Panc1 (cell line): ENCODE data around the gene CEP63. TPM values are rescaled to one million over a fixed set of nuclear protein-coding genes. Genes with fewer than 3 reads are reported as not detected.

Experiments
- ATAC-seq: fragments of 200-7000 bp; cut with Tn5 transposase; 2 replicates; pipeline ENCODE4 v1.9.1; 2020; ENCODE audit warnings: mild to moderate bottlenecking, moderate library complexity
- BruUV-seq: library from RNA; stranded (reverse); fragments of 400-500 nt; replicated peaks from 2 replicates; lab custom pipeline; 2021; lab: Mats Ljungman, UMichigan
- CTCF ChIA-PET: fragments of 300-600 bp; sonication (Branson Sonifier 250); formaldehyde crosslinking; loops from one replicate; lab custom pipeline; 2022; ENCODE audit warnings: antibody characterized with exemption; lab: Charles Lee
- POLR2A ChIA-PET: fragments of 300-600 bp; sonication (Branson Sonifier 250); formaldehyde crosslinking; loops from one replicate; lab custom pipeline; 2022; ENCODE audit warnings: antibody characterized with exemption; lab: Charles Lee
- DNase-seq: peaks from one replicate; pipeline ENCODE4 v3.0.0-alpha.2; 2010; ENCODE audit warnings: low read depth, low spot score
- H3K27ac ChIP-seq: 2 replicates; pipeline ENCODE4 v1.5.1; 2011; ENCODE audit warnings: mild to moderate bottlenecking, low read length, inconsistent platforms
- H3K27me3 ChIP-seq: fragments of 200-500 bp; sonication (Bioruptor generic); 2 replicates; pipeline ENCODE4 v1.6.0; 2014; ENCODE audit warnings: low read length, inconsistent platforms; ENCODE audit not compliant: control insufficient read depth, insufficient read depth
- H3K36me3 ChIP-seq: fragments of 200-500 bp; sonication (Bioruptor generic); 2 replicates; pipeline ENCODE4 v1.5.1; 2014; ENCODE audit warnings: inconsistent platforms, mild to moderate bottlenecking, low read length, moderate library complexity; ENCODE audit not compliant: control insufficient read depth, insufficient read depth
- H3K4me1 ChIP-seq: 2 replicates; pipeline ENCODE4 v1.5.1; 2011; ENCODE audit warnings: inconsistent platforms, mild to moderate bottlenecking, low read length, moderate library complexity; ENCODE audit not compliant: control insufficient read depth, insufficient read depth
- H3K4me3 ChIP-seq, 2 experiments: 2 replicates each; pipeline ENCODE4 v1.5.1; 2011 to 2012; ENCODE audit warnings: low read depth in 2 of 2, low read length in 2 of 2, mild to moderate bottlenecking in 2 of 2, inconsistent platforms in 1 of 2, moderate library complexity in 1 of 2
- H3K9me3 ChIP-seq: fragments of 200-500 bp; sonication (Bioruptor generic); 2 replicates; pipeline ENCODE4 v1.5.1; 2014; ENCODE audit warnings: low read depth, mild to moderate bottlenecking, inconsistent platforms, low read length, moderate library complexity; ENCODE audit not compliant: control insufficient read depth, insufficient read depth
- CTCF ChIP-seq: fragments of 450-650 bp; IDR thresholded peaks from 2 replicates; pipeline ENCODE4 v1.5.1; 2017; ENCODE audit warnings: mild to moderate bottlenecking
- POLR2AphosphoS5 ChIP-seq: IDR thresholded peaks from 2 replicates; pipeline ENCODE4 v1.6.1; 2012; ENCODE audit warnings: mild to moderate bottlenecking, low read depth, low read length, moderate library complexity
- REST ChIP-seq, 2 experiments: IDR thresholded peaks; 2 replicates each; pipeline ENCODE4 v1.6.1; 2011 to 2012; ENCODE audit warnings: low read depth in 2 of 2, control low read depth in 1 of 2, low read length in 1 of 2, mild to moderate bottlenecking in 1 of 2, moderate library complexity in 1 of 2; ENCODE audit not compliant: insufficient read depth in 1 of 2
- SIN3A ChIP-seq: IDR thresholded peaks from 2 replicates; pipeline ENCODE4 v1.6.1; 2012; ENCODE audit warnings: low read depth, mild to moderate bottlenecking, low read length, moderate library complexity, borderline replicate concordance; ENCODE audit not compliant: insufficient read depth
- TCF7L2 ChIP-seq: IDR thresholded peaks from 2 replicates; pipeline ENCODE4 v1.6.1; 2011; ENCODE audit warnings: mild to moderate bottlenecking, low read depth, low read length, inconsistent platforms
- in situ Hi-C: cut with HindIII; loops from 2 replicates; pipeline ENCODE4 v1.10.0; 2016; ENCODE audit warnings: low sequenced_read_pairs, low pct_unique_long_range_greater_than_20kb
- intact Hi-C: fragments of 100-400 bp; cut with micrococcal nuclease; formaldehyde crosslinking; loops from one replicate; pipeline ENCODE4 v1.10.0; 2022; ENCODE audit not compliant: unreplicated experiment
- total RNA-seq: library from RNA; stranded (reverse); gene quantifications from one replicate; pipeline ENCODE4 v1.2.1, GENCODE V29; 2021; ENCODE audit not compliant: unreplicated experiment

The CEP63 gene
- total RNA-seq, 1 experiment from 2014 or later, result 30.5 TPM

- CTCF ChIA-PET, result no interaction called here
- no peak for DNase-seq
- ATAC-seq, result peak; percentile 67; the same call in 1 of the 2 replicates
Measured at GRCh38 chr3:134441321-134441720, 44.5 kb upstream of the CEP63 start.

GRCh38 chr3:134441821-134442220, 44.0 kb upstream of the CEP63 start:
- ChIA-PET CTCF (no interaction called here), POLR2A (no interaction called here)
- Histone ChIP-seq H3K4me1 (peaks cover 3% of the 10 kb centered on the region; the same call in 1 of the 2 replicates), H3K27me3 (no peaks in the 10 kb centered on the region), H3K36me3 (no peaks in the 10 kb centered on the region), H3K9me3 (no peaks in the 10 kb centered on the region), H3K4me3 (no peak overlapping the region), H3K27ac (no peak overlapping the region)
- intact Hi-C loops, result no loop called here
- no TSS peak for BruUV-seq
- no peak for TF ChIP-seq REST (IDR thresholded peaks at IDR 0.05; ENCODE audit: insufficient read depth in 1 of 2, low read depth in 2 of 2, low read length in 1 of 2)
- no peak for TF ChIP-seq CTCF
- no peak for TF ChIP-seq SIN3A
- no peak for TF ChIP-seq TCF7L2
- TF ChIP-seq POLR2AphosphoS5, result no peak
- in situ Hi-C loops, result no loop called here
- 0 out of 2 replicates have a peak, but pooled peaks have one; percentile 23 for ATAC-seq
- DNase-seq, result no peak

More at GRCh38 chr3:134441321-134441720, 44.5 kb upstream of the CEP63 start:
- H3K27me3 ChIP-seq, result no peaks in the 10 kb centered on the region
- no peak for TF ChIP-seq SIN3A
- no peak for TF ChIP-seq POLR2AphosphoS5
- TF ChIP-seq REST (IDR thresholded peaks at IDR 0.05; ENCODE audit: insufficient read depth in 1 of 2, low read depth in 2 of 2, low read length in 1 of 2), result no peak
- TF ChIP-seq CTCF, result no peak
- TF ChIP-seq TCF7L2, result no peak
- no TSS peak for BruUV-seq
- no peak overlapping the region for H3K4me3 ChIP-seq
- peaks cover 3% of the 10 kb centered on the region; the same call in 1 of the 2 replicates for H3K4me1 ChIP-seq
- H3K9me3 ChIP-seq, result no peaks in the 10 kb centered on the region
- POLR2A ChIA-PET, result no interaction called here
- in situ Hi-C loops, result no loop called here
- no peak overlapping the region for H3K27ac ChIP-seq
- intact Hi-C loops, result no loop called here
- no peaks in the 10 kb centered on the region for H3K36me3 ChIP-seq
